GM19023 (cell line): Measurements from ENCODE around the gene KIAA1191.
A peak's percentile ranks its signal among the peaks of the same experiment; 100 is the strongest.

ENCODE experiments used
- ATAC-seq: cut with Tn5 transposase; IDR thresholded peaks from one replicate; pipeline ENCODE4 v1.9.1; 2021; ENCODE audit warnings: mild to moderate bottlenecking, moderate library complexity; ENCODE audit not compliant: unreplicated experiment

KIAA1191 gene

DNA sequence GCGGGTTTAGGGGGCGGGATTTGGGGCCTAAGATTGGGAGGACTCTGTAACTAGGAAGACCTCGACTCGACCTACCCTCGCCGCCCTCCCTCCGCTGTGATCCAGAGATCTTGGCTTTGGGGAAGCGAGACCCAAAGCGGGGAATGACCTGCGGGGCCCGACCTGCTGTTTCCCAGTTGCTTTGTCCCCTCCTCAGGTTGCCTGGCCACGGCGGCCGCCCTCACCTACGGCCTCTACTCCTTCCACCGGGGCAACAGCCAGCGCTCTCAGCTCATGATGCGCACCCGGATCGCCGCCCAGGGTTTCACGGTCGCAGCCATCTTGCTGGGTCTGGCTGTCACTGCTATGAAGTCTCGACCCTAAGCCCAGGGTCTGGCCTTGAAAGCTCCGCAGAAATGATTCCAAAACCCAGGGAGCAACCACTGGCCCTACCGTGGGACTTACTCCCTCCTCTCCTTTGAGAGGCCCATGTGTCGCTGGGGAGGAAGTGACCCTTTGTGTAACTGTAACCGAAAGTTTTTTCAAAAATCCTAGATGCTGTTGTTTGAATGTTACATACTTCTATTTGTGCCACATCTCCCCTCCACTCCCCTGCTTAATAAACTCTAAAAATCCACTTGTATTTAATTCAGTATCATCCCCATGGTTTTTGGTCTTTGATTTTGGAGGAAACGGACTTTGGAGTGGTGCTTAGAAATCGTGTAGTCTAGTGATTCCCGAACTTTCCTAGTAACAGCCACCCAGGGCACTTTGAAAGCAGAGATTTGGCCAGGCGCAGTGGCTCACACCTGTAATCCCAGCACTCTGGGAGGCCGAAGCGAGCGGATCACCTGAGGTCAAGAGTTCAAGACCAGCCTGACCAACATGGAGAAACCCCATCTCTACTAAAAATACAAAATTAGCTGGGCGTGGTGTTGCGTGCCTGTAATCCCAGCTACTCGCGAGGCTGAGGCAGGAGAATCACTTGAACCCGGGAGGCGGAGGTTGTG, 27.9 kb upstream of the KIAA1191 start:
- peak; percentile 37 for ATAC-seq

DNA sequence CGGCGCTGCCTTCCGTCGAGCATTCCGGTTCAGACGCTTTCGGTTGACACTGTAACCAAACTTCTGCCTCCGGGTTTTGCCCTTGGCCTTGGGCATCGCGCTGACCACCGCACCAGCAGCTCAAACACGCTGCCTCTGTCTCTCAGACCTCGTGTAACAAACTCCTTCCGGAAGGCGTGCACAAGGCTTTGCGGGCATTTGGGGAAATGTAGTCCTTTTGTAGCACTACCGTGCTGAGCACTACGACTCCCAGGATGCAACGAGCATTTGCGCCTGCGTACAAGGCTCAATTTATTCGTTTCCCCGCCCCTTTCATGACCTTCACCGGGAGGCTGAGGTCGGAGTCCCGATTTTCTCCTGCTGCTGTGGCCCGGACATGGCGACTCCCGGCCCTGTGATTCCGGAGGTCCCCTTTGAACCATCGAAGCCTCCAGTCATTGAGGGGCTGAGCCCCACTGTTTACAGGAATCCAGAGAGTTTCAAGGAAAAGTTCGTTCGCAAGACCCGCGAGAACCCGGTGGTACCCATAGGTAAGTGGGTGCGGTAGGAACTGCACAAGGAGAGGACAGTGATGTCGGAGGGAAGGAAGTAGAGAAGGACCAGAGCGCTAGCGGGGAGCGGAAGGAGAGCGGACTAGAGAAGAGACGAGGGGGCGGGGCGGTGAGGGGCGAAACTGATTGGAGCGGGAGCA, 27.0 kb upstream of the KIAA1191 start, which contains the start of the genes HIGD2A and NOP16:
HIGD2A (plus strand) TSS at position 308 of the 691 bp plus-strand sequence; CDS start at position 377, 69 bp downstream.
NOP16 (minus strand) TSS at position 155 of the 691 bp plus-strand sequence; CDS start at position 96, 59 bp downstream.
- ATAC-seq, result peak; percentile 87

DNA sequence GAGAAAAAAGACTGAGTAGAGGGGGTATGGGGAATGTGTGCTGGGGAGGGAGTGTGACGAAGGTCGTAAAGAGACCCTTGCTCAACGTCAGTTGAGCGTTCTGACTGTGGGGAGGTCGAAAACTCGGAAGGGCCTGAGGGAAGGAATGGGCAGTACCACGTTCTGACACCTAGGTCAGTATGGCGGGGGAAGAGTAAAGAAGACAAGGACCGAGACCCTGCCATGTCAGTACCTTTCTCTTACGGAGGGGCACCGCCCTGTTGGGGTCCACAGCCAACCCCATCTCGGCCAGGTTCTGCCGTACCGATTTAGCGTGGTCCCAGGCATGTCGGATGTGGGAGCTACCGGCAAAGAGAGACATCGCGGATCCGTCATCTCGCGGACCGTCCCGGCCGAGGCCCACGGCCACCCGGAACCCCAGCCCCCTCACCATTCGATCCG, 26.5 kb upstream of the KIAA1191 start:
- no peak for ATAC-seq

DNA sequence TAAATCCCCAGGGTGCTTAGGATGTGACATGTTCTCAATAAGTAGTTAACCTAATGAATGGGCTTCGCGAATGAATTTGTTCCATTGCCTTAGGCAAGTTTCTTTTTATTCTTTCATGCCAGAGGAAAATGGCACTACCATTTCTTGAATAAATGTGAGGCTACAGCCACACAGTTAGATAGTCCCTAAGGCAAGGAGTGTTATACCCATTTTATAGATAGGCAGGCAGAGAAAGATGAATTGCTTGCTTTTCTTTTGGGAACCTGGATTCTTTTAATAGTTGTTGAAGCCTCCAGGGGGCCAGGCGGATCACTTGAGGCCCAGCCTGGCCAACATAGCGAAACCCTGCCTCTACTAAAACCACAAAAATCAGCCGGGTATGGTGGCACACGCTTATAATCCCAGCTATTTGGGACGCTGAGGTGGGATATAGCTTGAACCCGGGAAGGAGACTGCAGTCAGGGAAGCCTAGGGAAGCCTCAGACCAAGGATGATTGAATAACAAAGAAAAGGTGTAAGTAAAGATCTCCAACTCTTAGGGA, 25.9 kb upstream of the KIAA1191 start:
- no peak for ATAC-seq

DNA sequence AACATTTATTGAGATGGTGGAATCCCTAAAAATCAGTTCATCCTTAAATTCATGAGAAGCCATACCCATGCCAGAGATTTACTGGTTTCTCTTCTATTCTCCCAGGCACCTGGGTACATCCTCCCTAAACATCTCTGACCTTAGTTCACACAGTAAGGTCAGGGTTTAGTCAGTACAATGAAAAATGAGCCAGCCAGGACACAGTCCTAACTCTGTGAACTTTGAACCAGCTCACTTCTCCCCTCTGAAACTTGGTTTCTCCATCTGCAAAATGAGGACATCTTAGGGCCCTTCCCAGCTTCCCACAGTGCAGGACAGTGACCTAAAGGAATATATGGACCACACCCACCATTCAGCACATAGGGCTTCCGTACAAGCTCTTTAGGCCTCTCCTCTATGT, 24.9 kb upstream of the KIAA1191 start:
- no peak for ATAC-seq

DNA sequence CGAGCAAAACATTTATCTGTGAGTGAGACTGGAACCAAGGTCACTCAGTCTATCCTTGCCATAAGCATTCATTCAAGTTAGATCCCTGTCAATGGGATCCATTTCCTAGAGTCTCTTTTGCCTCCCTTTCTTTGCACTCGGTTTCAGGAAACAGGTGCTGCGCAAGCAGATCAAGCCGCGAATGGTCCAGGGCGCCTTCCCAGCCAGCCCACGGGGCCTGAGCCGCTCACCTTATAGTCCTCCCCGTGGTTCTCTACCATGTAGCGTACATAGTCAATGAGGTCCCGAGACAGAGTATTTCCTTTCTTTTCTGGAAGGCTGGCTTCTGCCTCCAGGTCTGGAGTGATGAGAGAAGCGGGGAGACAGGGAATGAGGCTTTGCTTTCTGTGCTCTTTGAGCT, 23.4 kb upstream of the KIAA1191 start:
- ATAC-seq, result no peak

DNA sequence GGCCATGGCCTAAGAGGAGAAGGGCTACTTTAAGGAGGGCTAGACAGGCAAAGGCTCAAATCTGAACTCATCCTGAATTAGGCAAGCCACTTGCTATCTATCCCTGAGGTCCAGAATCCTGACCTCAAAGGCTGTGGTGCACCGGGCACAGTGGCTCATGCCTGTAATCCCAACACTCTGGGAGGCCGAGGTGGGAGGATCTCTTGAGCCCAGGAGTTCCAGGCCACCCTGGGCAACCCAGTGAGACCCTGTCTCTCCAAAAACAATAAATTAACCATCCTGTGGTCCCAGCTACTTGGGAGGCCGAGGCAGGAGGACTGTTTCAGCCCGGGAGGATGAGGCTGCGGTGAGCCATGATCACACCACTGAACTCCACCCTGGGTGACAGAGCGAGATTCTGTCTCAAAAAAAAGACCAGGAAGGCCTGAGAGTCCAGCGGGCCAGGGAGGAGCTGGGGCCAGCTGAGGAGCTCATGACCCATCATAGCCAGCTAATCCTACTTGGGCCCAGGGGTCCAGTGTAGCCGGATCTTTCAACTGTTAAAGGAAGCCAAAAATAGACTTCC, 22.9 kb upstream of the KIAA1191 start:
- no peak for ATAC-seq

DNA sequence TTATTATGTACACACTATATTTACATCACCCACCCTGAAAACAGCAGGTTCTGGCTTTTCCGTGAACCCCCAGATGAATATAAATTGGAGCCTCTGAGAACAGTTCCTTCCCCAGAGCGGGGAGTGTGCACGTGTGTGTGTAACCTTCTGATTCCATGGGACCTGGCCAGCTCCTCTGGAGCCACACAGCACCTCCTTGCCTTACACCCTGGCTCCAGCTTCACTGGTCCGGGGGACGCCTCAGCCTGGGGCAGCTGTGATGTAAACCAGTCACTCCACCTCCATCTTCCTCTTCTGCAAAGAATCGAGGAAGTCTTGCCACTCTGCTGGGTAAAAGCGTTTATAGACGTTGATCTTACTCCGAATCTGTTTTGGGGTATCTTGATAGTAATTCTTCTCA, 22.4 kb upstream of the KIAA1191 start:
- ATAC-seq, result no peak

DNA sequence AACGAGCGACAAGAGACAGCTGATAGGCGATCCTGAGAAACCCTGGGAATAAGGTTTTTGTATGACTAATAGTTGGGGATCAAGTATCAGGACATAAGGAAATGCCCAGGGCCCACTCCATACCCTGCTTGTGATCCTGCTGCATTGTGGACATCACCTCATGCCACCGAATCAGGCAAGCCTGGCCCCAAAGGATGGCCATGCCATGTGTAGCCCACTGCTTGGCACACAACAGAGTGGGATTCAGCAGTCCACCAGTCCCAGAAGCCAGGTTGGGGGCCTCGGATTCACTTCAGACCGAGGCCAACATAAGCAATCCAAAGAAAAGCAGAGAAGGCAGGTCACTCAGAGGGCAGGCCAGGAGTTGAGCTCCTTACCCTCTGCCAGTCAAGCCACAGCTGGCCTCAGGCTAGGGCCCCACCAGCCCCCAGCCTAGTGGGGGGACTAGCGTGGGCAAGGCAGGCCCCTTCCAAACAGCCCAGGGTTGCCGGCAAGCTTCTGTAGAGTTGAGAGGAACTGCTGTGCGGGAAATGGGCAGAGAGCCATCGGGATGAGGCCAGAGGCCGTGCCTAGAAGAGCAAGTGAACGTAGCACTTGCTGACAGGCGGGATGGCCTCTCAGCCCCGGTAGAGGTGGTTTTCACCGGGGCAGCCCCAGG, 21.8 kb upstream of the KIAA1191 start:
- no peak for ATAC-seq

DNA sequence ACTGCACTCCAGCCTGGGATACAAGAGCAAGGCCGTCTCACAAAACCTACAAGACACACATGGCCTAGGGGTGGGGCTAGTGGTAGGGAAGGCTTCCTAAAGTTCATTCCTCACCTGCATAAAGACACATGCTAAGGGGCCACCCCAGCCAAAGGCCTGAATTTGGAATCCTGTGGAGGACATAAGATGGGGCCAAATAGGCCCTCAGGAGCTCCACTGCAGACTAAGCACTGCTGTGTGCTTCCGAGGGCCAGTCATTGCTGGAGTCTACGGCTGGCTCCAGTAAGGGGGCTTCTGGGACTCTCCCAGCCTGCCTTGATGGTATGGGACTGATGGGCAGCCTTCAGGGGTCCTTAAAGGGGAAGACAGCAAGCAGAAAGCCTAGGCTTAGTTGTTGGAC, 21.2 kb upstream of the KIAA1191 start:
- ATAC-seq, result no peak

DNA sequence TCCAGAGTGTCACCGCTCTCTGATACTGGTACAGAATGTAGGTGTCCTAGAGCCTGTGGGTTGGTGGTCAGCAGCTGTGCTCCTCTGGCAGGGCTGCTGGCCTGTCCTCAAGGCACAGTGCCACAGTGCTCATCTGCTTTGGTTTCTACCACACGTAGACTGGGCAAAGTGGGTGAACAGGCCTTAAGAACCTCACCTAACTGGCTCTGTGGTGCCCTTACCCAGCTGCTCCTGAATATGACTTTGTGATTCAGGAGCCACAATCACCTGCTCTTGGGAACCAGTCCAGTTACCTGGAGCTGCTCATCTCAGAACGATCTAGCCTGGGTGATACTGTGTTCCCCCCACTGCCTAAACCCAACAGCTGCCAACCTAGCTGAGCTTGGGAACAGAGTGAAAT, 20.4 kb upstream of the KIAA1191 start:
- no peak for ATAC-seq

DNA sequence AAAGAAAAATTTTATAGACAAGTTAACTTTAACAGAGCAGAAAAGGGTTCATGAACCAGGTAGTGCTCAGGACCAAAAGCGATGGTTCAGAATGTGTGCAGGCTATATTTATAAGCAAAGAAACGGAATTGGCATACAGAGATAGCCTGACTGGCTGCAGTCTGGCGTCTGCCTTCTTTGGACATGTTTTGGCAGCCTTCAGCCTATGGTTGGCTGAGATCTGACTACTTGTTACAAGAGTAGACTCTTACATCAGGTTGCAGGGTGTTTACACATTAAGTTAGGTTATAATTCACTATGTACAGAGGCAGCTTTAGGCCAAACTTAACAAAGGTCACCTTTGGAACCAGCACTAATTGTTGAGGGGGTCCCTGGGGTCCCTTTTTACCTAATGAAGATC, 19.9 kb upstream of the KIAA1191 start:
- ATAC-seq, result no peak

DNA sequence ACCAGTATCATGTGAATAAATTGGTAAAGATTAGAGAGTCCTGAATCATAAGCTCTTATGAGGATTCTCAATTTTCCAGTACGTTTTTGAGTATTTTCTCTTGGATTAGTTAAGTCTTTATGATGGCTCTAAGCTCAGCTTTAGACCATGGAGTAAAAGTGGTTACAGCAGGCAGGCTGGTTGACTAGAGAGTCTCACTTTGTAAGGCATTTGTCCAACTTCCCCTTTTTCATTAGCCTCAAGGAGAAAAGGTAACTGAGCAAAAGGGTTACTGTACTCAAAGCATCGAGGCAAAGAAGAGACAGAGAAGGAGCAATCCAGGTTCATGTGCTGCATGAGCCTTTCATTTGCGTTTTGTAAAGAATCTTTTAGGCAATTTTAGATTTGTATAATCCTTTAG, 18.3 kb upstream of the KIAA1191 start:
- no peak for ATAC-seq

DNA sequence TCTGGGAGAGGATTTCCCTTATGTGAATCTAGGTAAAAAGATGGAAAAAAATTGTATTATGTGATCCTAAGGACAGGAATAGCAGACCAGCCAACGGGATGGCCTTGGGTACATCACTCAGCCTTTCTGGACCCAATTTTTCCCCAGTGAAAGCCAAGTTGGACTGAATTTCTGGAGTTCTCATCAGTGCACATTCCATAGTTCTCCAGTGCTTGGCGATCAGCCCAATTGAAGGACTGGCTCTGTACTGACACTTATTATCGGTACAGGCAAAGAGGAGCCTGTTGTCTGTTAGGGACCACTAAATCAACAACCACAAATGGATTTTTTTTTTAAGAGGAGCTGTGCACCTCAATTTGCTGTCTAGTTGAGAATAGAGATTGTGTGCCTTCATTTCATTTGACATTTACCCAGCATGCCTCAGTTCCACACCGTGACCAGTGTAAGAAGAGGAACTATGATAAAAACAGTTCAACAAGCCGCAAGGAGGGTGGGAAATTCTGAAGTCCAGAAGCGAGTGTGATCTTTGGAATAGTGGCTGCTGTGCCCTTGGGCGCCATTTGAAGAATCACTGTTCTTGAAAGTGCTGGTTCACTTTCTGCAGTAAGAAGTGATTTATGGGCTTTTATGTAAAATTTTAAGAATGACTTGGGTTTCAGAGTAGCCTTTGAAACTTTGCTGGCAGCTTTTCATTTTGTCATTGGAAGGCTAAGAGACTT, 11.7 kb upstream of the KIAA1191 start:
- ATAC-seq, result no peak

DNA sequence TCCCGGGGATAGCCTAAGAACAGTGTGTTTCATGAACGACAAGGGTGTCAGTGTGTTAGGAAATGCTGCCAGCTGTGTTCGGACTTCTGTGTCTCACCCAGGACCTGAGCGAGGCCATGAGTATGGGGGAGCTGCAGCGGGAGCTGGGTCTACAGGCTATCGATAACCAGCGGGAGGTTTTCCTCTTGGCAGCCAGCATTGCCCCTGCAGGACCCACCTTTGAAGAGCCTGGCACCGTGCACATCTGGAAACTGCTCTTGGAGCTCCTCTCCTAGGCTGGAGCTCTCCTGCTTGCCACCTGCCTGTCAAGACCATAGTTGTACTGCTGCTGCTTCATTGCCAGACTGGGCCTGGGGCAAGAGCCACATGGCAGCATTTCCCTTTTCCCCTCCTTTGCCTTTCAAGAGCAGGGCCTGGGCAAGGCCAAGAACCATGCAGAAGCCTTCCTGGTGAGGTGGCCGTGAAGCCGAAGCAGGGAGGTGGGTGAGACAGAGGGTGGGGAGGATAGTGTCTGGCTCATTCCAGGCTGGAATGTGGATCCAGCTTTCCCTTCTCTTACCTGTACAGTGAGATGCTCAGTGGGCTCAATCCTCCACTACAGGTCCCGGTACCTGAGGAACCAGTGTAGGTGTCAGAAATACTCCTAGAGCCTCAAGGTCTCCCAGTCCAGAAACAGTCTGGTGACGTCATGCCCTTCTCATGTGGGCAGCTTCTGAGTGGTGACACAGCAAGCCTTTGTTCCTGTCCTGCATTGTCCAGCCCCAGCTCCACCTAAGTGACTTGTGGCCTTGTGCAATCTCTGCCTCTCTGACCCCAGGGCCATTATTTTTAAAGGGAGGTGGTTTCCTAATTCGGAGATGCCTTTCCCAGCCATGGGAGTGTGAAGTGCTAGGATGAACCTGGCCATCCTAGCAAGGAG, 10.3 kb upstream of the KIAA1191 start:
- no peak for ATAC-seq

DNA sequence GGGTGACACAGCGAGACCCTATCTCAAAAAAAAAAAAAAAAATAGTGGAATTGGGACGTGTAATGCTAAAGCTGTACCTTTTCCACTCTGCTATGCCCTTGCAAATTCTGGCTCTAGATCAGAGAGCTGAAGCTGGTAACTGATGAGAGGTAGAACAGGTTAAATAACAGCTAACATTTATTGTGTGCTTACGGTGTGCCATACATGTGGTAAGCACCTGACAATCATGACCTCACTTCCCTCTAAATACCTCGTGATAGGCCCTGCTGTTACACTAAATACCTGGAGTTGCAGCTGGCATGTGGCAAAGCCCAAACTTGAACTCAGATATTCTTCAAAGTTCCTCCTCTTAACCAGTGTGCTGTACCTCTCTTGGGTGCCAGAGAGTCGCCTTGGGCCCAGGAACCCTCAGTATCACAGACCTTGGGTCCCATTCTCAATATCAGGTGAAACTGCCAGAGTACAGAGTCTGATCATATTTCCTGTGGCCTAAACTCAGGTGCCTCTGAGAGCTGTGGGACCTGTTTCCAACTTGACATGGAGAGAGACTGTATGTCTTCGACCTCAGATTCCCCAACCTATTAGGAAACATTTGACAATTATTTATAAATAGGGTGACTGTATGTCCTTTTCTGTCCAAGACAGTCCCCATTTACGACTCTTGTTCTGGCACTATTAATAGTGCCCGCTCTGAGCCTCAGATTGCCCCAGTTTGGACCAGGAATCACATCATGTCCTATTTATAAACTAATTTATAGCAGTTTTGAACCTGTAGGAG, 8.6 kb upstream of the KIAA1191 start:
- ATAC-seq, result no peak

DNA sequence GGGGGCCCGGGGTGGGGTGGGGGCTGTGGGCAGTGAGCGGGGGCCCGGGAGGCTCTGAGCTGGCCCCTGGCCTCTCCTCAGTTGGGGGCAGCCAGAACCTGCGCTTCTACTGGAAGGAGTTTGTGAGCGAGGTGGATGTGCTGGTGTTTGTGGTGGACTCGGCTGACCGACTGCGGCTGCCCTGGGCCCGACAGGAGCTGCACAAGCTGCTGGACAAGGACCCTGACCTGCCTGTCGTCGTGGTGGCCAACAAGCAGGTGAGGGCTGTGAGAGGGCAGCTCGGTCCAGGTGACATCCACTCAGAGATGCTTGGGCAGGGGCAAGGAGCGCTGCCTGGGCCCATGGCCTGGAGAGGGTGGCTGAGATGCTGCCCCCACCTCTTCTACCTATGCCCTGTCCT, 7.2 kb upstream of the KIAA1191 start:
- ATAC-seq, result no peak

DNA sequence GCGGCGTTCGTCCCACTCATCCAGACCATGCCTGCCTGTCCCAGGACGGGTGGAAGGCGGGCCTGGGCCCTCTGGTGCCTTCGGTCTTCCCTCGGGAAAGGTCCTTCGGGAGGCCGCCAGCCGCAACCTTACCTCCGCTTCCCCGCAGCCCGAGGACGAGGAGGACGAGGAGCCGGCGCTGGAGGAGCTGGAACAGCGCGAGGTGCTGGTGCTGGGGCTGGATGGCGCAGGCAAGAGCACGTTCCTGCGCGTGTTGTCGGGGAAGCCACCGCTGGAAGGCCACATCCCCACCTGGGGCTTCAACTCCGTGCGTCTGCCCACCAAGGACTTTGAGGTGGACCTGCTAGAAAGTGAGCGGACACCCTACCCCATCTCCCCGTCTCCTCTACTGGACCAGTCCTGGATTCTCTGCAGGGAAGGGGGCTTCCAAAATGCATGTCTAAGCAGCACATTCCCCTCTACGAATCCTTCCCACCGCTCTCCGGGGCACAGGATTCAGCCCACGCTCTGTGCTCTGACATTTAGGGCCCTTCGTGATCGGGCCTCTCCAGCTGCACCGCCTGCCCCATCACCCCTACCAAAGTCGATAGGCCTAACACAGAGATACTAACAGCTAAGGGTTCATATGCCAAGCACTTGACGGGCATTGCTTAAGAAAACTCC, 4.8 kb upstream of the KIAA1191 start:
- no peak for ATAC-seq
